DOHH2 (cell line): ENCODE data around the gene PROK2.

Source experiments
- EZH2phosphoT487 ChIP-seq: fragments of 200-600 bp; sonication (generic); IDR thresholded peaks from 2 replicates; pipeline ENCODE4 v1.6.1; 2017; ENCODE audit warnings: borderline replicate concordance, mild to moderate bottlenecking, antibody characterized with exemption, low read length, moderate library complexity, mixed read lengths
- TF ChIP-seq, protein P1 (sequence below): fragments of 200-600 bp; sonication (generic); IDR thresholded peaks from one replicate; pipeline ENCODE4 v1.5.1; 2014; ENCODE audit warnings: antibody characterized with exemption, mild to moderate bottlenecking, low read depth, low read length; ENCODE audit not compliant: poor library complexity, severe bottlenecking

GRCh38 chr3:71724584-71725270 lies 60.2 kb downstream of the PROK2 start:
- TF ChIP-seq, protein P1, sequence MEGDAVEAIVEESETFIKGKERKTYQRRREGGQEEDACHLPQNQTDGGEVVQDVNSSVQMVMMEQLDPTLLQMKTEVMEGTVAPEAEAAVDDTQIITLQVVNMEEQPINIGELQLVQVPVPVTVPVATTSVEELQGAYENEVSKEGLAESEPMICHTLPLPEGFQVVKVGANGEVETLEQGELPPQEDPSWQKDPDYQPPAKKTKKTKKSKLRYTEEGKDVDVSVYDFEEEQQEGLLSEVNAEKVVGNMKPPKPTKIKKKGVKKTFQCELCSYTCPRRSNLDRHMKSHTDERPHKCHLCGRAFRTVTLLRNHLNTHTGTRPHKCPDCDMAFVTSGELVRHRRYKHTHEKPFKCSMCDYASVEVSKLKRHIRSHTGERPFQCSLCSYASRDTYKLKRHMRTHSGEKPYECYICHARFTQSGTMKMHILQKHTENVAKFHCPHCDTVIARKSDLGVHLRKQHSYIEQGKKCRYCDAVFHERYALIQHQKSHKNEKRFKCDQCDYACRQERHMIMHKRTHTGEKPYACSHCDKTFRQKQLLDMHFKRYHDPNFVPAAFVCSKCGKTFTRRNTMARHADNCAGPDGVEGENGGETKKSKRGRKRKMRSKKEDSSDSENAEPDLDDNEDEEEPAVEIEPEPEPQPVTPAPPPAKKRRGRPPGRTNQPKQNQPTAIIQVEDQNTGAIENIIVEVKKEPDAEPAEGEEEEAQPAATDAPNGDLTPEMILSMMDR: no peak
- TF ChIP-seq EZH2phosphoT487: peak; percentile 100
